GM19099 (cell line): ENCODE data around the gene DUSP18.

Experiments used
- POLR2A ChIP-seq: IDR thresholded peaks from 3 replicates; pipeline ENCODE4 v1.6.1; 2011; ENCODE audit warnings: low read depth; ENCODE audit not compliant: insufficient read length; ENCODE audit errors: extremely low read depth

Gene DUSP18

DNA sequence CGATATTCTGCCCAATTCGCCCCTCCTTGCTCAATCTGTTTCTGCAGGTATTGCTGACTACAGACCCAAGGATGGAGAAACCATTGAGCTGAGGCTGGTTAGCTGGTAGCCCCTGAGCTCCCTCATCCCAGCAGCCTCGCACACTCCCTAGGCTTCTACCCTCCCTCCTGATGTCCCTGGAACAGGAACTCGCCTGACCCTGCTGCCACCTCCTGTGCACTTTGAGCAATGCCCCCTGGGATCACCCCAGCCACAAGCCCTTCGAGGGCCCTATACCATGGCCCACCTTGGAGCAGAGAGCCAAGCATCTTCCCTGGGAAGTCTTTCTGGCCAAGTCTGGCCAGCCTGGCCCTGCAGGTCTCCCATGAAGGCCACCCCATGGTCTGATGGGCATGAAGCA lies 41.3 kb downstream of the DUSP18 start:
- no peak for TF ChIP-seq POLR2A

- TF ChIP-seq POLR2A = no peak
Observed at GRCh38 chr22:30617819-30618218, 49.9 kb downstream of the DUSP18 start.

- no peak for TF ChIP-seq POLR2A
Observed at GRCh38 chr22:30615543-30615954, 52.1 kb downstream of the DUSP18 start.

- no peak for TF ChIP-seq POLR2A
Observed at GRCh38 chr22:30614879-30615278, 52.8 kb downstream of the DUSP18 start.

DNA sequence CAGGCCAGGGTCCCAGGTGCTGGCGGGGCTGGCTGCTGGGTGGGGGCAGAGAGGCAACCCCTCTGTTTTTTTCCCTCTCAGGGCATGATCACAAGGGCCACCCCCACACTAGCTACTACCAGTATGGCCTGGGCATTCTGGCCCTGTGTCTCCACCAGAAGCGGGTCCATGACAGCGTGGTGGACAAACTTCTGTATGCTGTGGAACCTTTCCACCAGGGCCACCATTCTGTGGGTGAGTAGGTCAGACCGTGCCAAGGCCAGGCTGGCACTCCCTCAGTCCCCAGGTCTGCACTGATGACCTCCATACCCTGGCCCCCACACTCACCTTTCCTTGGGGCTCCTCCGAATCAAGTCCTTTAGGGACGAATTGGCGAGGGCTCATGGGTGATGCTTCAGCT lies 53.4 kb downstream of the DUSP18 start:
- TF ChIP-seq POLR2A = no peak

DNA sequence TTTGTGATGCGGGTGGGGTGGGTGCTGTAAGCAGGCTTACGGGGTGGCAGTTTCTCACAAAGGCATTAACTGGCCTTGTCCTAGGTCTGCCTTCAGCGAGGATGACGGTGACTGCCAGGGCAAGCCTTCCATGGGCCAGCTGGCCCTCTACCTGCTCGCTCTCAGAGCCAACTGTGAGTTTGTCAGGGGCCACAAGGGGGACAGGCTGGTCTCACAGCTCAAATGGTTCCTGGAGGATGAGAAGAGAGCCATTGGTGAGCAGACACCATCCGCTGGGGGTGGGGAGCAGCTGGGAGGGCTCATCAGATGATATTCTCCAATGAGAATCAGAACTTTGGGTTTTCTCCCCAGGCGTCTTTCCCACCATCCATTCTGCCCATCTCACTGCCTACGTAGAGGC lies 54.9 kb downstream of the DUSP18 start:
- no peak for TF ChIP-seq POLR2A
